ENCODE measurements around the gene FTSJ3. TPM values are rescaled to one million over a fixed set of nuclear protein-coding genes. Genes with fewer than 3 reads are reported as not detected.
"Not testable (repeated sequence)": the region's sequence is repeated elsewhere in the genome, so short reads cannot be mapped to it uniquely, and the experiment has no call there.

FTSJ3 gene
- polyA plus RNA-seq, 5 donors, result 48.7 to 81.2 (median 70.0) TPM

GRCh38 chr17:63830904-63831491 lies 3.5 kb upstream of the FTSJ3 start:
- no peak for DNase-seq

- no peak for DNase-seq
Measured at GRCh38 chr17:63830278-63830677, 2.8 kb upstream of the FTSJ3 start.

GRCh38 chr17:63828936-63829335 lies 1.5 kb upstream of the FTSJ3 start:
- DNase-seq, result no peak

GRCh38 chr17:63827801-63828221 lies 348 bp upstream of the FTSJ3 start:
- DNase-seq, result no peak

GRCh38 chr17:63826468-63827001 lies 928 bp downstream of the FTSJ3 start:
- DNase-seq, result no peak

- no peak for DNase-seq
Measured at GRCh38 chr17:63824362-63824761, 3.1 kb downstream of the FTSJ3 start.

GRCh38 chr17:63823659-63824331 lies 3.7 kb downstream of the FTSJ3 start:
- no peak for DNase-seq

- DNase-seq, result no peak
Measured at GRCh38 chr17:63822537-63822936, 4.9 kb downstream of the FTSJ3 start.

GRCh38 chr17:63821804-63822203 lies 5.7 kb downstream of the FTSJ3 start:
- no peak for DNase-seq

GRCh38 chr17:63820963-63821561 lies 6.4 kb downstream of the FTSJ3 start:
- no peak for DNase-seq

GRCh38 chr17:63819585-63820537 lies 7.6 kb downstream of the FTSJ3 start:
- no peak for DNase-seq

GRCh38 chr17:63819131-63819530 lies 8.3 kb downstream of the FTSJ3 start:
- DNase-seq, result no peak

- no peak for DNase-seq
Measured at GRCh38 chr17:63817736-63818385, 9.6 kb downstream of the FTSJ3 start.

- no peak for DNase-seq
Measured at GRCh38 chr17:63816669-63817068, 10.8 kb downstream of the FTSJ3 start.

- no peak for DNase-seq
Measured at GRCh38 chr17:63816123-63816522, 11.3 kb downstream of the FTSJ3 start.

GRCh38 chr17:63809970-63810369 lies 17.5 kb downstream of the FTSJ3 start:
- DNase-seq, result no peak

GRCh38 chr17:63805591-63805990 lies 21.9 kb downstream of the FTSJ3 start:
- no peak for DNase-seq

GRCh38 chr17:63804328-63804727 lies 23.1 kb downstream of the FTSJ3 start:
- DNase-seq, result no peak

- DNase-seq, result no peak
Measured at GRCh38 chr17:63800783-63801182, 26.7 kb downstream of the FTSJ3 start.

GRCh38 chr17:63798572-63799106 lies 28.8 kb downstream of the FTSJ3 start:
- no peak for DNase-seq

- not testable (repeated sequence) for DNase-seq
Measured at GRCh38 chr17:63796375-63796774, 31.1 kb downstream of the FTSJ3 start.

Measured in right lung (tissue), 5 donors.